ENCODE data around the gene IL10.

IL10 gene

GRCh38 chr1:206722751-206723461 lies 49.4 kb downstream of the IL10 start:
- Histone ChIP-seq H3K36me3 (ENCODE audit: insufficient read depth, low read length) (no peaks in the 10 kb centered on the region), H3K4me1 (ENCODE audit: insufficient read depth, low read length, poor library complexity, severe bottlenecking) (peaks cover 8% of the 10 kb centered on the region), H3K9ac (ENCODE audit: low read depth, low read length, poor library complexity, severe bottlenecking) (no peak overlapping the region), H4K20me1 (ENCODE audit: insufficient read depth, low read length, poor library complexity, severe bottlenecking) (peaks cover 11% of the 10 kb centered on the region), H3K79me2 (ENCODE audit: insufficient read depth, low read length) (peaks cover 86% of the 10 kb centered on the region), H3K27me3 (ENCODE audit: insufficient read depth, low read length, poor library complexity, severe bottlenecking) (no peaks in the 10 kb centered on the region), H2AFZ (ENCODE audit: low read length) (no peak overlapping the region), H3K9me3 (ENCODE audit: insufficient read depth, low read depth, low read length) (no peaks in the 10 kb centered on the region), H3K4me3 (ENCODE audit: low read length, poor library complexity, severe bottlenecking) (no peak overlapping the region), H3K4me2 (ENCODE audit: low read depth, low read length, poor library complexity, severe bottlenecking) (no peak overlapping the region), H3F3A (ENCODE audit: low read depth) (no peaks in the 10 kb centered on the region), H3K9me2 (replicated peaks; ENCODE audit: low read depth, low read length) (no peaks in the 10 kb centered on the region)
- TF ChIP-seq CTCF (conservative IDR thresholded peaks at IDR 0.05; ENCODE audit: low read length) (no peak), EZH2phosphoT487 (IDR thresholded peaks at IDR 0.05; ENCODE audit: borderline replicate concordance) (no peak)

GRCh38 chr1:206721454-206721853 lies 50.8 kb downstream of the IL10 start:
- H3K9me2 ChIP-seq (replicated peaks; ENCODE audit: low read depth, low read length): no peaks in the 10 kb centered on the region
- no peaks in the 10 kb centered on the region for H3K27me3 ChIP-seq (ENCODE audit: insufficient read depth, low read length, poor library complexity, severe bottlenecking)
- TF ChIP-seq CTCF (conservative IDR thresholded peaks at IDR 0.05; ENCODE audit: low read length): no peak
- TF ChIP-seq EZH2phosphoT487 (IDR thresholded peaks at IDR 0.05; ENCODE audit: borderline replicate concordance): no peak
- H3K9me3 ChIP-seq (ENCODE audit: insufficient read depth, low read depth, low read length): no peaks in the 10 kb centered on the region
- no peak overlapping the region for H3K4me3 ChIP-seq (ENCODE audit: low read length, poor library complexity, severe bottlenecking)
- H3F3A ChIP-seq (ENCODE audit: low read depth): no peaks in the 10 kb centered on the region
- H3K36me3 ChIP-seq (ENCODE audit: insufficient read depth, low read length): no peaks in the 10 kb centered on the region
- peaks cover 20% of the 10 kb centered on the region for H4K20me1 ChIP-seq (ENCODE audit: insufficient read depth, low read length, poor library complexity, severe bottlenecking)
- H3K4me2 ChIP-seq (ENCODE audit: low read depth, low read length, poor library complexity, severe bottlenecking): no peak overlapping the region
- peaks cover 19% of the 10 kb centered on the region for H3K4me1 ChIP-seq (ENCODE audit: insufficient read depth, low read length, poor library complexity, severe bottlenecking)
- H3K79me2 ChIP-seq (ENCODE audit: insufficient read depth, low read length): peaks cover 85% of the 10 kb centered on the region
- H3K9ac ChIP-seq (ENCODE audit: low read depth, low read length, poor library complexity, severe bottlenecking): no peak overlapping the region
- no peak overlapping the region for H2AFZ ChIP-seq (ENCODE audit: low read length)

GRCh38 chr1:206719169-206719839 lies 53.0 kb downstream of the IL10 start:
- Histone ChIP-seq H3K36me3 (ENCODE audit: insufficient read depth, low read length) (no peaks in the 10 kb centered on the region), H3K4me1 (ENCODE audit: insufficient read depth, low read length, poor library complexity, severe bottlenecking) (peaks cover 37% of the 10 kb centered on the region), H3F3A (ENCODE audit: low read depth) (no peaks in the 10 kb centered on the region), H2AFZ (ENCODE audit: low read length) (no peak overlapping the region), H4K20me1 (ENCODE audit: insufficient read depth, low read length, poor library complexity, severe bottlenecking) (peaks cover 27% of the 10 kb centered on the region), H3K9me3 (ENCODE audit: insufficient read depth, low read depth, low read length) (no peaks in the 10 kb centered on the region), H3K4me2 (ENCODE audit: low read depth, low read length, poor library complexity, severe bottlenecking) (no peak overlapping the region), H3K4me3 (ENCODE audit: low read length, poor library complexity, severe bottlenecking) (no peak overlapping the region), H3K79me2 (ENCODE audit: insufficient read depth, low read length) (peaks cover 90% of the 10 kb centered on the region), H3K27me3 (ENCODE audit: insufficient read depth, low read length, poor library complexity, severe bottlenecking) (no peaks in the 10 kb centered on the region), H3K9me2 (replicated peaks; ENCODE audit: low read depth, low read length) (no peaks in the 10 kb centered on the region), H3K9ac (ENCODE audit: low read depth, low read length, poor library complexity, severe bottlenecking) (no peak overlapping the region)
- no peak for TF ChIP-seq EZH2phosphoT487 (IDR thresholded peaks at IDR 0.05; ENCODE audit: borderline replicate concordance)
- TF ChIP-seq CTCF (conservative IDR thresholded peaks at IDR 0.05; ENCODE audit: low read length): no peak

Measured in Loucy (cell line).